GM12878 (cell line): ENCODE results near the gene SPATA22. TPM values are rescaled to one million over a fixed set of nuclear protein-coding genes. Genes with fewer than 3 reads are reported as not detected.

Source experiments
- ATAC-seq: fragments of 200-7000 bp; cut with Tn5 transposase; 3 replicates; pipeline ENCODE4 v1.9.1; 2020; ENCODE audit warnings: mild to moderate bottlenecking, moderate library complexity
- BruUV-seq: library from RNA; stranded (reverse); fragments of 400-500 nt; replicated peaks from 2 replicates; lab custom pipeline; 2021; lab: Mats Ljungman, UMichigan
- CTCF ChIA-PET: fragments of 300-600 bp; sonication (Branson Sonifier 250); formaldehyde crosslinking; extraction: SDS; loops from one replicate; lab custom pipeline; 2021; ENCODE audit warnings: inconsistent platforms; lab: Yijun Ruan, JAX
- POLR2A ChIA-PET: fragments of 350-600 bp; formaldehyde crosslinking; extraction: SDS; loops from one replicate; lab custom pipeline; 2021; ENCODE audit warnings: inconsistent platforms; lab: Charles Lee
- RAD21 ChIA-PET: fragments of 300-600 bp; sonication (Branson Sonifier 250); formaldehyde crosslinking; loops from one replicate; lab custom pipeline; 2023; ENCODE audit warnings: antibody characterized with exemption; ENCODE audit not compliant: unreplicated experiment; lab: Charles Lee
- SMC1A ChIA-PET: fragments of 300-600 bp; sonication (Branson Sonifier 250); formaldehyde crosslinking; loops from one replicate; lab custom pipeline; 2023; ENCODE audit not compliant: unreplicated experiment, uncharacterized antibody; lab: Charles Lee
- DNase-seq: peaks from one replicate; pipeline ENCODE4 v3.0.0-alpha.2; 2011; ENCODE audit warnings: low read depth, low spot score
- FAIRE-seq: peaks from 3 replicates; lab custom pipeline; 2011; peaks lifted over from hg19 to GRCh38; lab: Jason Lieb, UNC
- H2AFZ ChIP-seq: 2 replicates; pipeline ENCODE4 v1.6.0; 2011; ENCODE audit warnings: low read depth, low read length, control low read depth; ENCODE audit not compliant: control insufficient read depth
- H3K27ac ChIP-seq: 2 replicates; pipeline ENCODE4 v1.5.1; 2011; ENCODE audit warnings: control low read depth; ENCODE audit not compliant: control insufficient read depth, insufficient read depth
- H3K27me3 ChIP-seq, 2 experiments: replicated peaks in 1 of 2; 2 replicates each; pipeline versions ENCODE4 v1.6.0 to v1.6.1; 2011; ENCODE audit warnings: low read length in 1 of 2; ENCODE audit not compliant: control insufficient read depth in 2 of 2, insufficient read depth in 2 of 2
- H3K36me3 ChIP-seq, 2 experiments: 2 replicates each; pipeline ENCODE4 v1.5.1; 2011; ENCODE audit warnings: low read length in 1 of 2; ENCODE audit not compliant: control insufficient read depth in 2 of 2, insufficient read depth in 2 of 2
- H3K4me1 ChIP-seq: 2 replicates; pipeline ENCODE4 v1.6.1; 2011; ENCODE audit warnings: mild to moderate bottlenecking, low read length, moderate library complexity, mixed read lengths; ENCODE audit not compliant: control insufficient read depth, insufficient read depth
- H3K4me2 ChIP-seq: 2 replicates; pipeline ENCODE4 v1.6.0; 2011; ENCODE audit warnings: control low read depth; ENCODE audit not compliant: control insufficient read depth, insufficient read depth
- H3K4me3 ChIP-seq: fragments of 200-600 bp; sonication (generic); 2 replicates; pipeline ENCODE4 v1.5.1; 2016
- H3K79me2 ChIP-seq: 2 replicates; pipeline ENCODE4 v1.6.0; 2011; ENCODE audit warnings: low read length; ENCODE audit not compliant: control insufficient read depth, insufficient read depth
- H3K9ac ChIP-seq: 2 replicates; pipeline ENCODE4 v1.8.0; 2011; ENCODE audit warnings: low read length, control low read depth, mixed read lengths; ENCODE audit not compliant: control insufficient read depth, insufficient read depth
- H3K9me3 ChIP-seq: replicated peaks from 3 replicates; pipeline ENCODE4 v1.5.1; 2011; ENCODE audit warnings: mild to moderate bottlenecking, low read length; ENCODE audit not compliant: control insufficient read depth, insufficient read depth
- H4K20me1 ChIP-seq: 2 replicates; pipeline ENCODE4 v1.6.0; 2011; ENCODE audit not compliant: control insufficient read depth, insufficient read depth
- RCOR1 ChIP-seq: conservative IDR thresholded peaks from 2 replicates; pipeline ENCODE4 v1.6.1; 2012; ENCODE audit warnings: low read depth, low read length, improper control_type of control experiment
- SMC3 ChIP-seq: IDR thresholded peaks from 2 replicates; pipeline ENCODE4 v1.6.1; 2011; ENCODE audit warnings: low read length, improper control_type of control experiment, borderline replicate concordance
- TCF12 ChIP-seq: IDR thresholded peaks from 2 replicates; pipeline ENCODE4 v1.6.1; 2011; ENCODE audit warnings: low read depth, mild to moderate bottlenecking, low read length
- ZBED1 ChIP-seq: IDR thresholded peaks from 2 replicates; pipeline ENCODE4 v1.6.1; 2016; ENCODE audit warnings: borderline replicate concordance
- ZNF24 ChIP-seq: fragments of 450-650 bp; IDR thresholded peaks from 2 replicates; pipeline ENCODE4 v1.6.1; 2017; ENCODE audit warnings: antibody characterized with exemption, mild to moderate bottlenecking
- WGBS: methylation state at CpG from one replicate; pipeline ENCODE4 v1.1.6; 2016; ENCODE audit warnings: low lambda C conversion rate; ENCODE audit not compliant: insufficient replicate concordance, insufficient coverage; ENCODE audit errors: missing lambda C conversion rate; 5-methylcytosine and 5-hydroxymethylcytosine counted together
- in situ Hi-C: fragments of 300-500 bp; cut with MboI; formaldehyde crosslinking; loops from 9 replicates; pipeline ENCODE4 v1.14.3; 2018; ENCODE audit warnings: mixed read lengths
- intact Hi-C: fragments of 100-400 bp; cut with micrococcal nuclease; formaldehyde crosslinking; loops from one replicate; pipeline ENCODE4 v1.14.2; 2022; ENCODE audit not compliant: unreplicated experiment
- polyA plus RNA-seq, 11 experiments: library from polyadenylated mRNA; depleted of rRNA in 4 of 11; unstranded in 6 of 11; stranded (reverse) in 5 of 11; fragments of >200 nt; fragmentation: Nextera tagmentation in 4 of 11; fragmentation: Illumina TruSeq in 1 of 11; extraction: Ambion mirVana in 4 of 11; extraction: Trizol in 1 of 11; gene quantifications; 1 replicate in 1 of 11; 2 replicates in 10 of 11; pipeline versions ENCODE4 v1.2.1 to v1.2.3, GENCODE V29; 2011 to 2016; ENCODE audit warnings: inconsistent platforms in 2 of 11, missing spikeins in 2 of 11, low read depth in 1 of 11
- total RNA-seq, 4 experiments: library from RNA; depleted of rRNA in 3 of 4; stranded (reverse); fragments of >200 nt in 3 of 4; fragmentation: Illumina TruSeq in 1 of 4; extraction: Trizol in 1 of 4; gene quantifications; 2 replicates each; pipeline versions ENCODE4 v1.2.1 to v1.2.3, GENCODE V29; 2013 to 2021

The SPATA22 gene
- total and polyA plus RNA-seq, 10 of the 15 experiments (the other 5 are each of a cell fraction or from before 2014, with no cell fraction given): not detected

DNA sequence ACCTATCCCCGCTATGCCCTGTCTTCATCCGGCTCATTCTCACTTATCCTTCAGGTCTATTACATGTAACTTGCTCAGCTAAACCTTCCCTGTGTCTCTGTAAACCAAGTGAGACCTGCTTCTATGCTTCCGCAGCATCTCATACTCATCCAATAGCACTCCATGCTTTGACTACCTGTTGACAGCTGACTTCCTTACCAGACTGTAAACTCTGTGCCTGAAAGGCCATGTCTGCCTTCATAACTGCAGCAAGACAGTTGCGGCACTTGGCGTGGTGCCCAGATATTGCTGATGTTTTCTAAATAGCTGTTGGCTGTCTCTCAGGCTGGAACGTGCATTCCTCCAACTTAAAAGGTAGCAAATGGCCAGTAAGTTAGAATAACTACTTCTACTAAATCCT is 71.6 kb downstream of the SPATA22 start:
- Histone ChIP-seq H3K9me3 (no peaks in the 10 kb centered on the region), H3K4me2 (no peak overlapping the region), H3K27me3 (no peaks in the 10 kb centered on the region), H3K9ac (no peak overlapping the region), H3K27ac (no peak overlapping the region), H3K36me3 (no peaks in the 10 kb centered on the region), H2AFZ (no peak overlapping the region), H3K79me2 (no peaks in the 10 kb centered on the region), H4K20me1 (no peaks in the 10 kb centered on the region), H3K4me3 (no peak overlapping the region), H3K4me1 (no peaks in the 10 kb centered on the region)
- ATAC-seq (no peak), DNase-seq (no peak), FAIRE-seq (no peak)
- 45% methylated on average over 6 of the region's 6 CpGs for WGBS
- intact Hi-C loops (no loop called here), in situ Hi-C loops (no loop called here)
- ChIA-PET SMC1A (no interaction called here), CTCF (no interaction called here), RAD21 (no interaction called here), POLR2A (no interaction called here)
- TF ChIP-seq ZBED1 (no peak), RCOR1 (no peak), TCF12 (no peak)
- no TSS peak for BruUV-seq

DNA sequence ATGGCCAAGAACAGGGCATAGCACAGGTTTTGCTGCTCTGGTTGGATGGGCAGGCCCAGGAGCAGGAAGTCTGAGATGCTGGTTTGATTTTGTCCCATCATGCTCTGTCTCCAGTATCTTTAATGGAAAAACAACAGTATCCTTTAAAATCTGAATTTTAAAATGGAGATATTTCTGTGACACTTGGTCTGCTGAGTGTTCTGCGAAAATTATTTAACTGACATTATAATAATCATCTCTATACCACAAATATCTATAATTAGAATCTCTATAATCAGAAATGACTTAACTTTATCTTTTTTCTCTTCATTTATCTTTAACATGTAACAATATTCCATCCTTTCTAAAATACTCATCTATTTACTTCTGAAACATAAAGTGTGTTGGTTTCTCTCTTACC is 73.3 kb downstream of the SPATA22 start, which contains the start of gene OR1E1:
Gene OR1E1, minus strand, starts transcription at position 101 of the 400 bp plus-strand sequence. Its CDS starts 0 bp downstream, at position 101.
- ChIA-PET SMC1A (no interaction called here), CTCF (no interaction called here), RAD21 (no interaction called here), POLR2A (no interaction called here)
- Histone ChIP-seq H3K79me2 (no peaks in the 10 kb centered on the region), H3K4me3 (no peak within 1 kb of the TSS), H3K9ac (no peak within 1 kb of the TSS), H3K9me3 (no peaks in the 10 kb centered on the region), H3K27ac (no peak within 1 kb of the TSS), H3K27me3 (no peaks in the 10 kb centered on the region), H3K4me1 (no peaks in the 10 kb centered on the region), H3K36me3 (no peaks in the 10 kb centered on the region), H3K4me2 (no peak within 1 kb of the TSS), H4K20me1 (no peaks in the 10 kb centered on the region), H2AFZ (no peak within 1 kb of the TSS)
- ATAC-seq: no peak
- DNase-seq: no peak
- WGBS: 46% methylated on average over 1 of the region's 1 CpG
- intact Hi-C loops (no loop called here), in situ Hi-C loops (no loop called here)
- no peak for FAIRE-seq
- BruUV-seq: no TSS peak
- TF ChIP-seq ZNF24: no peak
- TF ChIP-seq SMC3: no peak
